GM08714 (cell line): ENCODE results near the gene ARHGAP1.

ENCODE experiments used
- H3K4me3 ChIP-seq: fragments of 200-500 bp; sonication (Bioruptor generic); 2 replicates; pipeline ENCODE4 v1.5.1; 2014; ENCODE audit warnings: mild to moderate bottlenecking, low read length, inconsistent platforms
- ZNF274 ChIP-seq: IDR thresholded peaks from 2 replicates; pipeline ENCODE4 v1.6.1; 2012; ENCODE audit warnings: mild to moderate bottlenecking, low read depth, low read length

ARHGAP1 gene

DNA sequence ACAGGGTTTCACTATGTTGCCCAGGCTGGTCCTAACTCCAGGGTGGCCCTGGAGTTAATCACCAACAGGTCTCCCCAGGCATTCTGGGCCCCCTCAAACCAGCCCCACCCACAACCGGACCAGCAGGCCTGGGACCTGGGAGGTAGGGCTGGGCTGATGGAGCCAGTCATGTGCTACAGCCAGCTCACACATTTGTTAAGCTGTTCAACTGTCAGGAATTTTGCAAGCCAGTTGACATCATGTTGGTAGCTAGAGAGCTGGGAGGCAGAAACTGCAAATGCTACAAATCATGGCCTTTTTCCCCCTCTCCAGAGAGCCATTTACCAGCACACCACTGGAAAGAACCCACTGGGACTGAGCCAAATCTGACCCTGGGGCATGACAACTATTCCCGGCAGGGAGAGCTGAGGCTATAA, 6.8 kb downstream of the ARHGAP1 start:
- no peak overlapping the region for H3K4me3 ChIP-seq
- no peak for TF ChIP-seq ZNF274

DNA sequence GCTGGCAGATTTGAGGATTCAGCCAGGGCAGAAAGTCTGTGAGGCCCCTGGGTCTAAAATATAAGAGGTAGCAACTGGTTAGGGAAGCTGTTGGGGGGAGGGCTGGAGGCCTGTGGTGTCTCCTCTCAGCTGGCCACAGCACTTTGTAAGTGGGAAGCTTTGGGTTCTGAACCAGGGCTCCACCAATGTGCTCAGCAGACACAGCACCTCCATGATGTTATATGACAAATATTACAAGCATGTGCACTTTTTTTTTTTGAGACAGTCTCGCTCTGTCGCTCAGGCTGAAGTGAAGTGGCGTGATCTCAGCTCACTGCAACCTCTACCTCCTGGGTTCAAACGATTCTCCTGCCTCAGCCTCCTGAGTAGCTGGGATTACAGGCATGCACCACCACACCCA, 8.0 kb downstream of the ARHGAP1 start:
- H3K4me3 ChIP-seq: no peak overlapping the region
- TF ChIP-seq ZNF274: no peak

DNA sequence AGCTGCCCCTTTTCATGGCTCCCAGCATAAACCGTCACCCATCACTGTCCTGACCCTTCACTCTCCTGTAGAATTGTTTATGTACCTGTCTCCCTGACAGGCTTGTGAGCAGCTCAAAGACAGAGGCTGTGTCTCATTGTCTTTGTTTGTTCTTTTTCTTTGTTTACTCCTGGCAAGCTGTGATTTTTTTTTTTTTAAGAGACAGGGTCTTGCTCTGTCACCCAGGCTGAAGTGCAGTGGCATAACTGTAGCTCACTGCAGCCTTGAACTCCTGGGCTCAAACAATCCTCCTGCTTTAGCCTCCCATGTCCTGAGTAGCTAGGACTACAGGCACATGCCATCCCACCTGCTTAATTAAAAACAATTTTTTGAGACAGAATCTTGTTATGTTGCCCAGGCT, 9.7 kb downstream of the ARHGAP1 start:
- H3K4me3 ChIP-seq: no peak overlapping the region
- TF ChIP-seq ZNF274: no peak

DNA sequence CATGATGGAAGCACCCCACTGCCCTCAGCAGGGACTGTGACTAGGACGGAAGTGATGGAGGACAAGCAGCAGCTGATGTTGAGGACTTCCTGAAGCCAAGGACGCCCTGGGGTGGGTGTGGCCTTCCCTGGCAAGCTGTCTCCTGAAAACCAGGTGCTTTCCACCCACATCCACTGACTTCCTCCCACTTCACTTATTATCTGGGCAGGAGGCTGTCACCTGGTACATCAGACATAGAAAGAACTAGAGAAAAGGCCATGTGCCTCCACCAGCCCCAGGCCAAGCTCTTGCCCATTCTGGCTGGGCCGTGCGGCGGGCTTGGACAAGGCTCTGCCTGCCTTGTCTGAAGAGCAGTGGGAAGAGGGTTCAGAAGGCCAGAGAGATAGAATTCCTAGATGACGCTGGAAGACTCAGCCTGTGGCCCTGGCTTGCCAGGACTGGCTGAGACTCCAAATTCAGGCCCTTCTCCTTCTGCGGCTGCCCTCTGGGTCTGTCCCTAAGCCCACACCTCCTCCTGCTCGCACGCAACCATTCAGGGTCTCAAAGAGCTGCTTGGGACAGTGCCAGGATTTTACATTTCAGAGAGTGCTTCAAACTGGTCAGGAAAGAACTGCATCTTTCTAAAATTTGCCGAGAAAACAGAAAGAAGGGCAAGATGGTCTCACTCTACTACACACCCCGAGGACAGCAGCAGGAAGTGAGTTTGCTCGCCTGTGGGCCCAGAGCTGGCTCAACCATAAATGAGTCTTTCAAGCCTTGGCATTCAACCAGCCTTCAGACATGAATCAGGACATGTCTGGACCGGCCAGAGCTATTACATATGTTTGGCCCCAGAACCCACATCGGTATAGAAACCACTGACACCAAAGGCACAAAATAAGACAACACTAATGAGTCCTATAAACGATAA, 13.3 kb downstream of the ARHGAP1 start:
- no peak overlapping the region for H3K4me3 ChIP-seq
- TF ChIP-seq ZNF274: no peak

DNA sequence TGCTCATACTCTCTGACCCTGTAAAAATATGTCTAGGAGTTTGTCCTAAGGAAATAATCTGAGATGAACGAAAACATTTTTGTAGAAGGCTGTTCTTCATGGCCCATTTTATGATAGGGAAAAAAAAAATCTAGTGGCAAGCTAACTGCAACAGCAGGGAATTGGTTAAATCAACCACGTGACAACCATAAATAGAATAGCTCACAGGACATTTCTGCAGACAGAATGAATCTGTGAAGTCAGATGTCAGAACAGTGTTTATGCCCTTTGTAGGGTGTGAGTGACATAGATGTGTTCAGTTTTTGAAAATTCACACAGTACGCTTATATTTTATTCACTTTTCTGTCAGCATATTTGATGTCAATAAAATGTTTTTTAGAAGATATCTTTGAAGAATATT, 16.1 kb downstream of the ARHGAP1 start:
- TF ChIP-seq ZNF274: no peak
- no peak overlapping the region for H3K4me3 ChIP-seq

DNA sequence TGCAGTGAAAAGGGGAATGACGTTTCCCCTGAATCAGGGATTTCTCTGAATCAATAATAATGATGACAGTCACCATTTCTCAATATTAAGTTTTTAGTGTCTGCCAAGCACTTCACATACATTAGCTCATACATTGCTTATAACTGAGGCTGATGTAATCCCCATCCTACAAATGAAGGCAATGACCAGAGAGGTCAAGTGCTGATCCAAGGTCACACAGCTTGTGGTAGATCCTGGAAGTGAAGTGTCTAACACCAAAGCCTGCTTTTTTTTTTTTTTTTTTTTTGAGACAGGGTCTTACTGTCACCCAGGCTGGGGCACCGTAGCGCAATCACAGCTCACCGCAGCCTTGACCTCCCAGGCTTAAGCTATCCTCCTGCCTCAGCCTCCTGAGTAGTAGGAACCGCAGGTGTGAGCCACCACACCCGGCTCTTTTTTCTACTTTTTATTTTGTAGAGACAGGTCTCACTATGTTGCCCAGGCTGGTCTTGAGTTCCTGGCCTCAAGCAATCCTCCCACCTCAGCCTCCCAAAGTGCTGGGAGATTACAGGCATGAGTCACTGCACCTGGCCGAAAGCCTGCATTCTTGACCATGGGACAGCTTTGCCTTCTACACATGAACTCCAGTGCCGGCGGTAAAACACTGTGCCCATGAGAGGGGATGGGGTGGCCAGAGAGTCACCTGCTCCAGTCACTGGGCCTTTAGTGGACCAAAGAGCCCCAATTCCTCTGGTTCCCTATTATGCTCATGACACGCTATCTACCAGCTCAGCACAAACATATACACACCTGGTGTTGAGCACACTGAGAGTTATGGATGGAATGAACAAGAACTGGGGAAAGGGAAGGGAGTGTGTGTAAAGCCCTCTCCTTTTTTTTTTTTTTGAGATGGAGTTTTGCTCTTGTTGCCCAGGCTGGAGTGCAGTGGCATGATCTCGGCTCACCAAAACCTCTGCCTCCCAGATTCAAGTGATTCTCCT, 17.4 kb downstream of the ARHGAP1 start:
- TF ChIP-seq ZNF274: no peak

DNA sequence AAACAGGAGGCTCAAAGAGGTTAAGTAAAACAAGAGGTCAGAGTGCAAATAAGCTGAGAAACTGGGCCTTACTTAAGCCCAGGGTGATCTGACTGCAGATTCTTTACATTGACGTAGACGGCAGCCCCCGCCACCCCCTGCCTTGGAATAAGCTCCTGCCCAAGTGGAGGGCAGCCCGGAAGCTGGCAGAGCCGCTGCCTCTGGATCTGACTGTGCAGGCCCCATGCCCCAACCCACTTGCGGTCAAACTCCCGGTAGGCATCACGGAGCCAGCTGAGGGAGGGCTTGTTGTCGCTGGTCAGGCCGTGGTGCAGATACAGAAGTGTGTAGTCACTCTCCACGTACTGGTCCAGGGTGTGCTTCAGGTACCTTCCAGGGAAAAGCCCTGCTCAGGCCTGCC, 18.6 kb downstream of the ARHGAP1 start:
- no peak overlapping the region for H3K4me3 ChIP-seq
- no peak for TF ChIP-seq ZNF274

More for the DNA sequence above, 17.4 kb downstream of the ARHGAP1 start:
- H3K4me3 ChIP-seq: no peak overlapping the region

DNA sequence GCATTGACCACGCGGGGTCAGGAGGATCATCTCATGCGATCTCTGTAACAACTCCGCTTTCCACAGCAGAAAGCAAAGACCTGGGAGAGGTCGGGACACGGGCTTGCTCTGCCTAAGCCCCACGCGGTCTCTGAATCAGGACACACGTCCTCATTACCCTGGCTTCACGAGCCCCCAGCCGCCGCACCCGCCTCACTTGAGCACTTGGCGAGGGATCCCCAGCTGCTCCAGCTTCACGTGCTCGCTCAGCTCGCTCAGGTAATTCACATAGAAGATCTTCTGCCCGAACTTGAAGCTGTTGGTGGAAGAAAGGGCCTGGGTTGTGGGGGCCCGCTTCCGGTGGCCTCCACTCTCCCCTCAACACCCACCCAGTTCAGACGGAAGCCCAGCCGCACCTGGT, 19.6 kb downstream of the ARHGAP1 start:
- H3K4me3 ChIP-seq: no peak overlapping the region
- no peak for TF ChIP-seq ZNF274

DNA sequence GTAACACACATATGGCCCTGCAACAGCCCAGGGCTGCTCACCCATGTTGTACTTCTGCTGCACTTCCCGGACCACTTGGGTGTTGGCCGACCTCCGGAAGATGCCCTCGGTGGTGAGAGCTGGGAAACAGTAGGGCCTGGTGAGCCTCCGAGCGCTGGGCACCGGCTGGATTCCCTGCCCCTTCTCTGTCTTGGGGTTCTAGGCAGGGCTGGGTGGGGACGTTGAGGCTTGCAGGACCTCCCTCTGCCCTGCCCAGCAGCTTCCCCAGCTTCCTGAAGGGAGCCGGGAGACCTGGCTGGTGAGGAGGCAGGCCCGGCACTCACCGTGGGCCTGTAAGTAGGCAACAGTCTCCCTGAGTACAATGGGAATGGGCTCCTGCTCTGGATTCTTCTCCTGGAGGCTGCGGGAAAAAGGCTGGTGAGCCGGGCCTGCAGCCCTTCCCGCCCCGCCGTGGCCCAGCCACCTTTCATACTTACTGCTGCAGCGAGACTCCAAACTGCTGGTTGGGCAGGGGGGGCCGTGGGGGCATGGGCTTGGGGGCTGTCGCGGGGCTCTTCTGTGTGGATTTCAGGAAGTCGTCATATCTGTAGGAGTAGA, 20.2 kb downstream of the ARHGAP1 start:
- no peak for TF ChIP-seq ZNF274
- no peak overlapping the region for H3K4me3 ChIP-seq

DNA sequence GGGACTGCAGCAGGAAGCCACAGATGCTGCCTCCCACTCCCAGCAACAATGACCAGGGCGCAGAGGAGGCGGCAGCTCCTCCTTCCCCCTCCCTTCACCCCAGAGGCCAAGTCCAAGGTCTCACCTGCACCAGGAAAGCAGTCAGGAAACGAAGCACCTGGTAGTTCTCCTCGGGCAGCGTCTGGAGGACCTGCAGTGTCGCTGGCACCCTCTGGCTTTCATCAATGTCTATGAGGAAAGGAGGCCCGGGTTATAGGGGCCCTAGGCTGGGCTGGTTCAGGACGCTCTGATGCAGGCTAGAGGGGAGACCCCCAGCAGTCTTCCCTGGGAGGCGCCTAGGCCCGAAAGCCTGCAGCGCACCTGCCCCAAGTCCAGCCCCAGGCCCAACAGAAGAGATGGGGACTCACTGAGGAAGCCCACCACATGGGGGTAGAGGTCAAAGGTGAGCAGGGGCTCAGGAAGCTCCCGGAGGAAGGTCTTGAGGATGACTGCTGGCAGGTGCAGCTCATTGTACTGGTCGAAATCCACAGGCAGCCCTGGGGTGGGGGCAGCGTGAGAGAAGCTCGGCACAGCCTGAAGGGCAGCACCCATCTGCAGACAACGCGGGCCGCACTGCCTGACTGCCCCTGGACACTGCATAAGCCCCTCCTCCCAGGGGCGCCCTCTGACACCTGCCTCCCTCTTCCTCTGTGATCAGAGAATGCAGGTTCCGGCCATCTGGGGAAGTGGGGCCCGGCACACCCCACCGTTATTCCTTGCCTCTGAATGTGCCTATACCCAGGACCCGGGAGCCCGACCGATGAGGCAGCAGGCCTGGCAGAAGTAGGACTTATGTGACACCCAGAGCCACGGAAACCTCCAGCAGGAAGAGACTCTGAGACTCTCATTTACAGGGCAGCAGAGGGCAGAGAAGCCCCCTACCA, 20.9 kb downstream of the ARHGAP1 start:
- no peak overlapping the region for H3K4me3 ChIP-seq
- no peak for TF ChIP-seq ZNF274

DNA sequence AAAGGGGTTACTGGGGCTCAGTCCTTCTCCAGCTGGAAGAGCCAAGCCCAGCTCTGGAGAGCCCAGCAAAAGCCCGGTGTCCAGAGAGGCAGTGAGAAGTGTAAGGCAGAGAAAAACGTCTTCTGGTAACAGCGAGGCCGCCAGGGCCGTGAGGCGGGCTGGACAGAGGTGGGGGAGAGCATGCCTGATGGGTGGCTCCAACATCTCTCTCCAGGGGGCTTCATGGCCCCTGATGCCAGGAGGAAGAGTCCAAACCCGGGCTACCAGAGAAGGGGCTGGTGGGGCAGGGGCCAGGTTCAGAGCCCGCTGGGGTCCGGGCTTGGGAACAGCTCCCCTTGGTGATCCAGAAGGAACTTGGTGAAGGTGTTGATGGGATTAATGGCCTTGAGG, 21.7 kb downstream of the ARHGAP1 start:
- TF ChIP-seq ZNF274: no peak
- H3K4me3 ChIP-seq: no peak overlapping the region

DNA sequence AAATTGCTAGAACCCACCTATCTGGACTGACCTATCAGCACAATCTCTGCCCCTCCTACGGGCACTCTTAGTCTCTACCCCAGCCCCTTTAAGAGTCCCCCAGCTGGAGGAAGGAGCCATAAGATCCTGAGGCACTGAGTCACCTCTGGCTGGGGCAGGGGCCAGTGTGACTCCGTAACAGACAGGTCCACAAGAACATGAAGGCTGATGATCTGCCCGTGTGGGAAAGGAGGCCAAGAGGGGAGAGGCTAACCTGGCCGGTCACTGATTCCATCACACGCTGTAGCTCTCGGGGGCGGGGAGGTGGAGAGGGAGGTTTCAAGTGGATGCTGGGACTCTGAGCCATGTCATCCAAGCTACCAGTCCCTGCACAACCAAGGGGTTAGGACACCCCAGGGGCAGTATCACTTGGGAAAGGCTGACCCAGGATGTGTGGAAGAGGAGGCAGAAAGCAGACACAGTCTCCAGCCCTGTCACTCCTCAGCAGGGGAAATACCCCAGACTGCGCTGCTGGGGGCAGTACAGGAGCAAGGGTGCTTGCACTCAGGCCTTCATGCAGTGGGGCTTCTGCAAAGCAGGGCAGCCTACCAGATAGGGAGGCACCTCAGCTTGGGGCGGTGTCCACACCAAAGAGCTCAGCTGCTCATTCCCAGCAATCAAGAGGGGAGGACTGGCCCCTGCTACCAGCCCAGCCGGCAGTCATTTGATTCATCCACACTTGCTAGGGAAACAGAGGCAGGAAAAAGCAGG, 22.3 kb downstream of the ARHGAP1 start:
- no peak for TF ChIP-seq ZNF274
- no peak overlapping the region for H3K4me3 ChIP-seq

DNA sequence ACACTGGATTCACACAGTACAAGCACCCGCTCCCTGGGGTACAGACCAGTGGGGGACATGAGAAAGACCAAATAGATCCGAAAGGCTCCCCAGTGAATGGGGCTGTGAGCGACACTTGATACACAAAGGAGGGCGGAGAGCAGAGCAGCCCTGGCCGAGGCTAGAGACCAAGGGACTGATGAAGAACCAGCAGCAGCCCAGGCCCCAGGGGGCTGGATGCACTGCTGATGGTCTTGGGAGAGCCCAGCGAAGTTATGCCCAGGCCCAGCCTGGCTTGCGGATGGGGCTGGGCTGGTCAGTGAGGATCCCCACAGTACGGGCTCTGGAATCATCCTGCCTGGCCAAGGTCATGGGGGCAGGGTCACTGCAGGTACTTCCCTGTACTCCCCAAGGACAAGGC, 23.2 kb downstream of the ARHGAP1 start:
- H3K4me3 ChIP-seq: no peak overlapping the region
- TF ChIP-seq ZNF274: no peak
